SKM-1 (cell line): Measurements from ENCODE around the gene OR52B6.
A peak's percentile ranks its signal among the peaks of the same experiment; 100 is the strongest.
"Not testable (repeated sequence)": the region's sequence is repeated elsewhere in the genome, so short reads cannot be mapped to it uniquely, and the experiment has no call there.

Source experiments
- DNase-seq: peaks from one replicate; lab custom pipeline; 2025; ENCODE audit not compliant: unreplicated experiment; lab: John Stamatoyannopoulos, UW

OR52B6 gene

DNA sequence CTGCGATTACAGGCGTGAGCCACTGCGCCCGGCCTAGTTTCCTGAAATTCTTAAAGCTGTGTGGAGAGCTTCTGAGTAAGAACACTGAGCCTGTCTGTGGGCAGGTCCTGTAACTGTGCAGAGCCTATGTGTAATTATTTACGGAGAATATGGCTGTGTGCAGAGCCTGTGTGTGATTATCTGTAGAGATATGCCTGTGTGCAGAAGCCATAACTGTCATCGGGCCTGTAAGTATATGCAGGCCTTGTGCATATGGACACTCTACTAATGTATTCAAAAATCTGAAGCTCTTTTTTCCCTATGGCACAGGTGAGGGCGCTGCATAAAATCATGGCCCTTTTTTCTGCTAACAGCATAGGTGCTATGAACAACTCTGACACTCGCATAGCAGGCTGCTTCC is at the start of gene OR52B6:
Gene OR52B6 (plus strand): TSS at position 301 of the 400 bp plus-strand sequence. CDS start 0 bp downstream, at position 301.
- DNase-seq, result no peak

DNA sequence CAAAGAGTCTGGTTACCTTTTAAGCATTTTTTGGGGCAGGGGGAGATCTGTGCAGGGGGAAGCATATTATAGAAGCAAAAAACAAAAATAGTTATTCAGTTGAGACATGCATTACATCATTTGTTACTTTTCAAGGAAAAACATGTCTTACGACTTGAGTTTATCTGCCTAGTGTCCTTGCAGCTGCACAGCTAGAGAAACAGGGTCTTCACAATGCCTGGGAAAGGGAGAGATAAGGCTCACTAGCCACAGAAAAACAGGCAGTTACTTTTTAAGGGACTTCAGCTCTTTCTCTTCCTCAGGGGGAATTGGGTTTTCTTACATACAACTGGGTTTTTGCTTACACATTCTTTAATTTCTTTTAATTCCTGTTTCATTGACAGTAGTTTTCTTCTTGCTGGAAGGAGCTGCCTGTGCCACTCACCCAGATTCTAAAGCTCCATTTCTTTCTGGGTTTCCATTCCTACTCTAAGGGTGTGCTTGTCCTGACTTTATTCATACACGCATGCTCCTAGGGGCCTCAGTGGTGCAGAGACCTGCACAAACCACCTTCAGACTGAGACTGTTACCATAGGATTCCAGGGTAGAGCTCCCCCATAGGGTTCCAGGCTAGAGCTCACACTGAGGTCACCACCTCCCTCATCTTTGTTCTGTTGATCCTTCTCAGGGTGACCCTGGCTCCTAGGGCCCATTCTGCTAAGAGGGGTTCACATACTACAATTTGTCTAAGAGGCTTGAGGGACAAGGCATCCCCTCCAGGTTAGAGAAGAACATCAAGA is 49.4 kb upstream of the OR52B6 start:
- DNase-seq, result no peak

DNA sequence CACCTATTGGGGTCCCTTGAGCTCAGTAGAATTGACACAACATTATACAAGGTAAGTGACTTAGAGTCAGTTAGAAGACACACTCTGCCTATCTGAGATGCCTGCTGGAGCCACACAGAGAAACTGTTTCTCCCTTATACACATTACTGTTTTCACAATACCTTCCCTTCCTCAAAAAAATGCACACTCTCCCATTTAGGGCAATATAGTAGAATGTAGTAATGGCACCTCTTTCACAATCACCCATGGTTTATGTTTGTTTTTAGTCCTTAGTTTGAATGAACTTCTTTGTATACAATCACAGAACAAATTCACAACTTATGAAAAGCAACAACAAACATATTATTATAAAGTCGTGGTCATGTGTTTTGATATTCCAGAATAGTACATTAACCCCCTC is 46.6 kb upstream of the OR52B6 start:
- peak; percentile 24 for DNase-seq

GRCh38 chr11:5536482-5536881 is 44.2 kb upstream of the OR52B6 start:
- no peak for DNase-seq

GRCh38 chr11:5541427-5541826 is 39.2 kb upstream of the OR52B6 start:
- DNase-seq, result no peak

DNA sequence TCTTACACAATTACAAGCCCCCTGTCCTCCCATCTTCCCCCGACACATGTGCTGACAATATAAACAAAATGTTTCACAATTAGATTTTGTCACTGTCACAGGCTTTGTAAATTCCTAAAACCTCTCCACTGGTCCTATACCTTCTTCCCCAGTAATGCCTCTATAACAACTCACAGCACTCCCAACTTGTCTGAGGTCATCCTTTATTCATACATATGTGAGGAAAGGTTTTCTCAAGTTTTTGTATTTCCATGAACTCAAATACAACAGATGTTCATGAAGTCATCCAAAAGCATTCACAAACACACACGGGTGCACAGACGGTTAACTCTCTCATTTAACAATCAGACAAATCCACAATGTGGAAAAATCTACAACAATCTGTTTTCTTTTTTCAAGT is 34.2 kb upstream of the OR52B6 start:
- no peak for DNase-seq

DNA sequence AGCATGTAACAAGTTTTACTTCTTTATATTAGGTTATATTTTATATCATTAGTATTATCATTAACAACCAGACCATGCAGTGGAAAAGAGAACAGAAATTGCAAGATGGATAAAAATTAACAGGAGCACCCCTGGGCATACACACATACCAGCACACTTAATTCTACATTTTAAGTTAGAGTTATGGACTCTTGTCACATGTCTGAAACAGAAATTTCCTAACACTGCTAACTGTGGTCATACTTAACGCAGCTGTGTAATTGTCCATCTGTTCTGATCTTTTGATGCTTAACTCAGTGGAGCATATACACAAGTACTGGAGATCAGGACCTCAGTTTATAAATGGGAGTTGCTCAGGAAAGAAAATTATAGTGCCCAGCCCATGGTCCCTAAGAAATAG is 32.7 kb upstream of the OR52B6 start:
- no peak for DNase-seq

- DNase-seq, result no peak
Observed at GRCh38 chr11:5548440-5548839, 32.2 kb upstream of the OR52B6 start, which contains the start of gene OR52H1. Gene OR52H1, minus strand, starts transcription at chr11:5548540. Its CDS starts 3,035 bp downstream, at chr11:5545505.

- no peak for DNase-seq
Observed at GRCh38 chr11:5550440-5551095, 30.1 kb upstream of the OR52B6 start.

- DNase-seq, result no peak
Observed at GRCh38 chr11:5553343-5553742, 27.3 kb upstream of the OR52B6 start.

- no peak for DNase-seq
Observed at GRCh38 chr11:5556596-5557188, 24.0 kb upstream of the OR52B6 start.

GRCh38 chr11:5557751-5558150 is 22.9 kb upstream of the OR52B6 start:
- DNase-seq, result no peak

DNA sequence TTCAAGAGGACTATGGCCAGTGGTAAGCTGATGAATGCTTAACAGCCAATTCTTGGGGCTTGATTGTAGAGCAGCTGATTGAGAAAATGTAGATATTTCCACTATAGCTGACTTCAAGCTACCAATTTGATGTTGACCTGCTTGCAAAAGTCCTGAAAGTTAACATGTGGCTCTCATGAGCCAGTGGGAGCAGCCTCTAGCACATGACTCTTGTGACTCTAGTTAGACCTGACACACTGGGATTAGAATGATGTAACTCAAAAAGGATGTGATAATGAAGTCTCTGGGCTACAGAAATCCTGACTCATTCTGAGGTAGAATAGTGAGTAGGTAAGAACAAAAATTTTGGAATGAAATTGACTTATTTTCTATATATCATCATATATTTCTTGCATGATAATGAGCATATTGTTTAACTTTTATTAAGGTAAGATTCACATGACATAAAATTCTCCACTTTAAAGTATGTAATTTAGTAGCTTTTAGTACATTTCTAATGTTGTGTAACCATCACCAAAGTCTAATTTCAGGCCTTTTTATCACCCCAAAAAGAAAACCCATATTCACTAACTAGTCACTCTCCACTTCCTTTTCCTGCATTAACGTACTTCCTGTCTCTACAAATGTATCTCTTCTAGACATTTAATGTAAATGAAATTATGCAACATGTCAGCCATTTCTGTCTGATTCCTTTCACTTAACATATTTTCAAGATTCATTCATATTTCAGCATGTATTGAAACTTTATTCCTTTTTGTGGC is 16.2 kb upstream of the OR52B6 start:
- no peak for DNase-seq

- DNase-seq, result no peak
Observed at GRCh38 chr11:5574654-5575053, 6.0 kb upstream of the OR52B6 start.

GRCh38 chr11:5575152-5575551 is 5.5 kb upstream of the OR52B6 start:
- no peak for DNase-seq

DNA sequence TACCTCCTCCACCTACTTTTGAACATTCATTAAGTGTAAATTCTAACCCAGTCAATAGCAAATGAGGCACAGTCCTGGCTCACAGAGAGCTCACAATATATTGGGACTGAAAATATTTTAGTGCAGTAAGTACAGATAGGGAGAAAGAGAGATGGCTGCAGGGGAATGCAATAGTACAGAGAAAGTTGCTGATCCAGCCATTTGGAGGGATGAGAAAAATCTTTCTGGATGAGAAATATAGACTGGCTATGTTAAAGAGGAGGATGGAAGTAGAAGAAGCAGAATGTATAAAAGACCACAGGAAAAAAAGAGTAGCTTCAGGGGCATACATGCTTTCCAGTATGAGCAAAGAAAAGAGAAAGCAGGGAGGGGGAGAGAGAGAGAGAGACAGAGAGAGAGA is 3.6 kb upstream of the OR52B6 start:
- no peak for DNase-seq

GRCh38 chr11:5581014-5581413 is 337 bp downstream of the OR52B6 start:
- DNase-seq, result no peak

GRCh38 chr11:5584458-5584857 is 3.8 kb downstream of the OR52B6 start:
- DNase-seq, result not testable (repeated sequence)

DNA sequence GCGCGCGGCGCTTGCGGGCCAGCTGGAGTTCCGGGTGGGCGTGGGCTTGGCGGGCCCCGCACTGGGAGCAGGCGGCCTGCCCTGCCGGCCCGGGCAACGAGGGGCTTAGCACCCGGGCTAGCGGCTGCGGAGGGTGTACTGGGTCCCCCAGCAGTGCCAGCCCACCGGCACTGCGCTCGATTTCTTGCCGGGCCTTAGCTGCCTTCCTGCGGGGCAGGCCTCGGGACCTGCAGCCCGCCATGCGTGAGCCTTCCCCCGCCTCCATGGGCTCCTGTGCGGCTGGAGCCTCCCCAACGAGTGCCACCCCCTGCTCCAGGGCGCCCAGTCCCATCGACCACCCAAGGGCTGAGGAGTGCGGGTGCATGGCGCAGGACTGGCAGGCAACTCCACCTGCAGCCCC is 9.2 kb downstream of the OR52B6 start:
- DNase-seq, result not testable (repeated sequence)

- DNase-seq, result no peak
Observed at GRCh38 chr11:5591613-5592012, 10.9 kb downstream of the OR52B6 start.

GRCh38 chr11:5592615-5593014 is 11.9 kb downstream of the OR52B6 start:
- DNase-seq, result no peak
